Natural killer cell (primary cell): Measurements from ENCODE around the gene TCF25. TPM values are rescaled to one million over a fixed set of nuclear protein-coding genes. Genes with fewer than 3 reads are reported as not detected.

Experiments used
- ATAC-seq, 3 donors: fragments of 150-1000 bp in 2 of 3; fragments of 200-7000 bp in 1 of 3; cut with Tn5 transposase; 1 replicate in 1 of 3; 2 replicates in 2 of 3; pipeline ENCODE4 v1.10.0; 2021; ENCODE audit warnings: mild to moderate bottlenecking in 2 of 3, moderate library complexity in 2 of 3
- DNase-seq, 2 donors: peaks; one replicate each; pipeline versions ENCODE4 v3.0.0 to v3.0.0-alpha.2; 2013 to 2021; ENCODE audit warnings: mixed read lengths in 1 of 2
- H3K27ac ChIP-seq: one replicate; pipeline ENCODE4 v1.5.1; 2013; ENCODE audit warnings: mild to moderate bottlenecking, low read length
- H3K27me3 ChIP-seq: one replicate; pipeline ENCODE4 v1.6.1; 2013; ENCODE audit warnings: low read length; ENCODE audit not compliant: control insufficient read depth, insufficient read depth
- H3K36me3 ChIP-seq: one replicate; pipeline ENCODE4 v1.6.1; 2013; ENCODE audit warnings: low read length; ENCODE audit not compliant: control insufficient read depth, insufficient read depth
- H3K4me1 ChIP-seq: one replicate; pipeline ENCODE4 v1.6.1; 2013; ENCODE audit warnings: low read length; ENCODE audit not compliant: control insufficient read depth, insufficient read depth
- H3K4me3 ChIP-seq: one replicate; pipeline ENCODE4 v1.5.1; 2013; ENCODE audit warnings: low read length
- H3K9me3 ChIP-seq: one replicate; pipeline ENCODE4 v1.6.1; 2013; ENCODE audit warnings: low read length; ENCODE audit not compliant: control insufficient read depth, insufficient read depth
- H3K27ac Mint-ChIP-seq, 2 donors: one replicate each; pipeline ENCODE4 v1.8.0; 2022; ENCODE audit warnings: mild to moderate bottlenecking in 2 of 2, mixed read lengths in 2 of 2, moderate library complexity in 1 of 2
- H3K27me3 Mint-ChIP-seq, 2 donors: one replicate each; pipeline ENCODE4 v1.8.0; 2022; ENCODE audit warnings: low read depth in 2 of 2, mixed read lengths in 2 of 2
- H3K36me3 Mint-ChIP-seq: one replicate; pipeline ENCODE4 v1.8.0; 2022; ENCODE audit warnings: mixed read lengths
- H3K4me1 Mint-ChIP-seq, 2 donors: one replicate each; pipeline ENCODE4 v1.8.0; 2022; ENCODE audit warnings: mixed read lengths in 2 of 2
- H3K4me3 Mint-ChIP-seq: one replicate; pipeline ENCODE4 v1.8.0; 2022; ENCODE audit warnings: mild to moderate bottlenecking, moderate library complexity, mixed read lengths
- H3K9me3 Mint-ChIP-seq, 2 donors: one replicate each; pipeline ENCODE4 v1.8.0; 2022; ENCODE audit warnings: mixed read lengths in 2 of 2
- WGBS: methylation state at CpG from one replicate; pipeline ENCODE4 v1.1.7; 2013; ENCODE audit warnings: missing lambda C conversion rate; ENCODE audit not compliant: insufficient coverage; 5-methylcytosine and 5-hydroxymethylcytosine counted together
- intact Hi-C: fragments of 100-400 bp; cut with micrococcal nuclease; formaldehyde crosslinking; loops from one replicate; pipeline ENCODE4 v1.14.2; 2022
- total RNA-seq, 4 donors: library from RNA; stranded (reverse); fragments of 120-200 nt in 1 of 4; gene quantifications; one replicate each; pipeline versions ENCODE4 v1.2.3 to v1.2.4, GENCODE V29; 2013 to 2022
- TF ChIP-seq, protein P1 (sequence below): fragments of 200-600 bp; IDR thresholded peaks from one replicate; pipeline ENCODE4 v1.8.0; 2022; ENCODE audit warnings: antibody characterized with exemption

TCF25 gene
- total RNA-seq, 3 donors from 2014 or later (not counting 1 experiment from before 2014, with no cell fraction given), result 509 to 682 (median 567) TPM

DNA sequence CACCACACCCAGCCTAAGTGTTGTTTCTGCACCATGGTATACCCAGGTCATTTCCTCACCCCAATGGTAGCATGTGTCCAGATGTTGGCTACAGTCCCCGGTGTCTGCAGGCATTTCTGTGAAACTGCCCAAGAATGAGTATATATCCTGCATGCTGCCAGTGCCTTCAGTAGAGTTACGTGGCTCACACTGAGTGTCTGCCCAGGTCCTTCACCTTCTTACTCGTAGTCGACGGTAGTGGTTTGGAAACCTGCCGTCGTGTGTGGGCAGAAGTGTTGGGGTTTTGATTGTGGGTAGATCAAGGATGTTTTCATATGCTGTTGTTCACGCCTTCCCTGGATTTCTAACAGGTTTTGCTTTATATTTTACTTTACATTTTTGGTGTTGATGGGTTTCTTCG lies 16.8 kb downstream of the TCF25 start:
- DNase-seq, result peak in 1 of 2 donors; percentile 30

DNA sequence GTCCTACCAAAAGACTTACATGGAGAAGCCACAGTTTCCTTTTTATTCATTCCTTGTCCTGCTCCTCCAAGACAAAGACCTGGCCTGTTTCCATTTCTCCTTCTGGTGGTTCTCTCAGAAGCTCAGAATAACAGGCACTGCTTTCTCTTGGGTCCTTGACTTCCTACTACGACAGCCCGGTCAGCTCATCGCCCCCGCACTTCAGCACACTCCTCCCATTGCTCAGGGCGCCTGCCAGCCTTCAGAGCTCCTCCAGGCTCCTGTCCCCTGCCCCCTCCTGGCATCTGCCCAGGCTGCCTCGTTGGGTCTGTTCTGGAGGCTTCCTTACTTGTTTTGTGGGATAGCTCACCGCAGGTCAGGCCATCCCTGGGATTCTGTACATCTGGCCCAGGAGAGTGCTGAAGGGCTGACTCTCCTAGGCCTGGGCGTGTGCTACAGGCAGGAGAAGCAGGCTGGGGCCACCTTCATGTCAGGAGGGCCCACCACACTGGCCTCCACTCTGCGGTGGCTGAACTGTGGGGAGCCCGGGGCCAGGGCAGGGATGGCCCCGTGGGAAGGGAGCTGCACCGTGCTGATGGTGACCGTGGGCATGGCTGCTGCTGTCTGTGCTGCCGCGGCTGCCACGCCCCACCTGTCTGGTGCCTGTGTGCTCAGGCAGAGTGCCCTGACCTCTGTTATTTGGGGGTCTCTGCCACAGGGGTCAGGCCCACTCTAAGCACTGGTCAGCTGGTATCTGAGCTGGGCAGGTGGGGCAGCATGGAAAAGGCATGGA lies 17.7 kb downstream of the TCF25 start:
- intact Hi-C loops, result no loop called here
- no peaks in the 10 kb centered on the region for H3K27me3 ChIP-seq
- Mint-ChIP-seq H3K4me3 (no peak overlapping the region), H3K9me3 (no peaks in the 10 kb centered on the region), H3K27ac (peak overlapping the region; percentile 21 to 65), H3K36me3 (no peaks in the 10 kb centered on the region), H3K4me1 (peaks cover 9 to 12% of the 10 kb centered on the region in 2 donors), H3K27me3 (no peaks in the 10 kb centered on the region)
- no peak overlapping the region for H3K4me3 ChIP-seq
- peaks cover 7% of the 10 kb centered on the region for H3K4me1 ChIP-seq
- TF ChIP-seq, protein P1, sequence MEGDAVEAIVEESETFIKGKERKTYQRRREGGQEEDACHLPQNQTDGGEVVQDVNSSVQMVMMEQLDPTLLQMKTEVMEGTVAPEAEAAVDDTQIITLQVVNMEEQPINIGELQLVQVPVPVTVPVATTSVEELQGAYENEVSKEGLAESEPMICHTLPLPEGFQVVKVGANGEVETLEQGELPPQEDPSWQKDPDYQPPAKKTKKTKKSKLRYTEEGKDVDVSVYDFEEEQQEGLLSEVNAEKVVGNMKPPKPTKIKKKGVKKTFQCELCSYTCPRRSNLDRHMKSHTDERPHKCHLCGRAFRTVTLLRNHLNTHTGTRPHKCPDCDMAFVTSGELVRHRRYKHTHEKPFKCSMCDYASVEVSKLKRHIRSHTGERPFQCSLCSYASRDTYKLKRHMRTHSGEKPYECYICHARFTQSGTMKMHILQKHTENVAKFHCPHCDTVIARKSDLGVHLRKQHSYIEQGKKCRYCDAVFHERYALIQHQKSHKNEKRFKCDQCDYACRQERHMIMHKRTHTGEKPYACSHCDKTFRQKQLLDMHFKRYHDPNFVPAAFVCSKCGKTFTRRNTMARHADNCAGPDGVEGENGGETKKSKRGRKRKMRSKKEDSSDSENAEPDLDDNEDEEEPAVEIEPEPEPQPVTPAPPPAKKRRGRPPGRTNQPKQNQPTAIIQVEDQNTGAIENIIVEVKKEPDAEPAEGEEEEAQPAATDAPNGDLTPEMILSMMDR, result no peak
- DNase-seq, result no peak
- 97% methylated on average over 16 of the region's 16 CpGs for WGBS
- ATAC-seq, result no peak
- no peaks in the 10 kb centered on the region for H3K9me3 ChIP-seq
- H3K36me3 ChIP-seq, result peaks cover 65% of the 10 kb centered on the region
- H3K27ac ChIP-seq, result no peak overlapping the region

More for the DNA sequence above, 16.8 kb downstream of the TCF25 start:
- Histone ChIP-seq H3K4me3 (no peak overlapping the region), H3K36me3 (peaks cover 65% of the 10 kb centered on the region), H3K4me1 (peaks cover 7% of the 10 kb centered on the region), H3K27ac (no peak overlapping the region), H3K27me3 (no peaks in the 10 kb centered on the region), H3K9me3 (no peaks in the 10 kb centered on the region)
- peaks cover 12 to 15% of the 10 kb centered on the region in 2 donors for H3K4me1 Mint-ChIP-seq
- H3K27ac Mint-ChIP-seq, result peak overlapping the region; percentile 30 to 31
- H3K9me3 Mint-ChIP-seq, result no peaks in the 10 kb centered on the region
- peaks cover 3% of the 10 kb centered on the region for H3K36me3 Mint-ChIP-seq
- no peak overlapping the region for H3K4me3 Mint-ChIP-seq
- intact Hi-C loops, result no loop called here
- no peaks in the 10 kb centered on the region for H3K27me3 Mint-ChIP-seq
- TF ChIP-seq, protein P1, result no peak
- peak in 2 of 3 donors; percentile 25 to 41 for ATAC-seq
- 34% methylated on average over 7 of the region's 9 CpGs for WGBS

DNA sequence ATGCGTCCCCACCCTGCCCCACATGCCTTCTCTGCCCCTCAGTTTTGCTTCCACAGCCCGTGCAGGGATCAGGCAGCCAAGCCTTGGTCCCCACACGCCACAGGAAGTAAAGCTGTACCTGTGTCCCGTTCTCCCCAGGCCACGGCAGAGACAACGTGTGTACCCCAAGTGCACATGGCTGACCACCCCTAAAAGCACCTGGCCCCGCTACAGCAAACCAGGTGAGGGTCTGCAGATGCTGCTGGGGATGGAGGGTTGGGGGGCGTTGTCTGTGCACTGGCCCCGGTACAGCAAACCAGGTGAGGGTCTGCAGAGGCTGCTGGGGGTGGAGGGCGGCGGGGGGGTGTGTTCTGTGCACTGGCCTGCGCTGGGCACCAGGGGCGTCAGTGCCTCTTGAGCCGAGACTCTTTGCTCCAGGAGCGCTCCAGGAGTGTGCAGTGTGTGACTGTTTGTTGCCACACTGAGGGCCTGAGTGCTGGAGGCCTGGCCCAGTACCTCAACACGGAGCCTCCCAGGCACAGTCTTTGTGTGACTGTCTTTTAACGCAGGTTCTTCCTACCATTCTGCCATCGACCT lies 18.8 kb downstream of the TCF25 start:
- Mint-ChIP-seq H3K27ac (peak overlapping the region in 1 of 2 donors; percentile 65), H3K27me3 (no peaks in the 10 kb centered on the region), H3K4me1 (peaks cover 9 to 12% of the 10 kb centered on the region in 2 donors), H3K4me3 (no peak overlapping the region), H3K9me3 (no peaks in the 10 kb centered on the region), H3K36me3 (no peaks in the 10 kb centered on the region)
- H3K4me3 ChIP-seq, result no peak overlapping the region
- no peaks in the 10 kb centered on the region for H3K9me3 ChIP-seq
- H3K27ac ChIP-seq, result no peak overlapping the region
- peaks cover 67% of the 10 kb centered on the region for H3K36me3 ChIP-seq
- ATAC-seq (no peak), DNase-seq (no peak)
- peaks cover 7% of the 10 kb centered on the region for H3K4me1 ChIP-seq
- 96% methylated on average over 18 of the region's 18 CpGs for WGBS
- intact Hi-C loops, result no loop called here
- TF ChIP-seq, protein P1, result no peak
- H3K27me3 ChIP-seq, result no peaks in the 10 kb centered on the region
